Activated CD4-positive, alpha-beta T cell treated with anti-CD3 and anti-CD28 coated beads, Interleukin-2, Interleukin-6, amounts not matched to agents 100 ng/mL and 50 ng/mL, durations not matched to agents 16 hours and 8 hours (primary cell): Measurements from ENCODE around the gene TUT4.

Experiments
- DNase-seq: peaks from one replicate; pipeline ENCODE4 v3.0.0-alpha.2; 2020

TUT4 gene

GRCh38 chr1:52531249-52531872 is 21.5 kb downstream of the TUT4 start:
- DNase-seq: no peak

- DNase-seq: no peak
Measured at GRCh38 chr1:52530563-52531144, 22.2 kb downstream of the TUT4 start.

GRCh38 chr1:52523376-52523775 is 29.5 kb downstream of the TUT4 start:
- peak; percentile 19 for DNase-seq

GRCh38 chr1:52520148-52520547 is 32.7 kb downstream of the TUT4 start:
- DNase-seq: peak; percentile 53

- no peak for DNase-seq
Measured at GRCh38 chr1:52518962-52519361, 33.9 kb downstream of the TUT4 start.

- peak; percentile 44 for DNase-seq
Measured at GRCh38 chr1:52511851-52512615, 40.9 kb downstream of the TUT4 start.

GRCh38 chr1:52511439-52511838 is 41.5 kb downstream of the TUT4 start:
- no peak for DNase-seq

GRCh38 chr1:52506920-52507546 is 45.9 kb downstream of the TUT4 start:
- DNase-seq: no peak

GRCh38 chr1:52506349-52506748 is 46.5 kb downstream of the TUT4 start:
- DNase-seq: no peak

- DNase-seq: no peak
Measured at GRCh38 chr1:52504720-52505119, 48.2 kb downstream of the TUT4 start.

- DNase-seq: no peak
Measured at GRCh38 chr1:52503706-52504105, 49.2 kb downstream of the TUT4 start.

- no peak for DNase-seq
Measured at GRCh38 chr1:52502789-52503188, 50.1 kb downstream of the TUT4 start.

GRCh38 chr1:52487632-52488031 is 65.3 kb downstream of the TUT4 start:
- no peak for DNase-seq

GRCh38 chr1:52482326-52483004 is 70.4 kb downstream of the TUT4 start:
- DNase-seq: no peak

GRCh38 chr1:52479076-52479475 is 73.8 kb downstream of the TUT4 start:
- DNase-seq: no peak

- DNase-seq: no peak
Measured at GRCh38 chr1:52477876-52478275, 75.0 kb downstream of the TUT4 start.

- DNase-seq: no peak
Measured at GRCh38 chr1:52476943-52477342, 75.9 kb downstream of the TUT4 start.

GRCh38 chr1:52474807-52475206 is 78.1 kb downstream of the TUT4 start:
- DNase-seq: no peak

GRCh38 chr1:52473039-52473438 is 79.9 kb downstream of the TUT4 start:
- no peak for DNase-seq

GRCh38 chr1:52472384-52472783 is 80.5 kb downstream of the TUT4 start:
- no peak for DNase-seq

GRCh38 chr1:52469108-52469507 is 83.8 kb downstream of the TUT4 start:
- no peak for DNase-seq

- DNase-seq: no peak
Measured at GRCh38 chr1:52463891-52464290, 89.0 kb downstream of the TUT4 start.

- DNase-seq: no peak
Measured at GRCh38 chr1:52461821-52462220, 91.1 kb downstream of the TUT4 start.
